Chondrocyte (in vitro differentiated cells): Measurements from ENCODE around the gene CRISPLD2. TPM values are rescaled to one million over a fixed set of nuclear protein-coding genes. Genes with fewer than 3 reads are reported as not detected.

ENCODE experiments used
- DNase-seq: peaks from one replicate; pipeline ENCODE4 v3.0.0; 2021; ENCODE audit warnings: mixed read lengths, low spot score
- H3K27ac Mint-ChIP-seq: one replicate; pipeline ENCODE4 v1.8.0; 2021; ENCODE audit warnings: mild to moderate bottlenecking, moderate library complexity, mixed read lengths; ENCODE audit not compliant: unreplicated experiment
- H3K27me3 Mint-ChIP-seq: 2 replicates; pipeline ENCODE4 v1.8.0; 2021; ENCODE audit warnings: low read depth, mixed read lengths
- H3K36me3 Mint-ChIP-seq: 2 replicates; pipeline ENCODE4 v1.8.0; 2021; ENCODE audit warnings: low read depth, mixed read lengths
- H3K4me1 Mint-ChIP-seq: 2 replicates; pipeline ENCODE4 v1.8.0; 2021; ENCODE audit warnings: low read depth, mild to moderate bottlenecking, mixed read lengths
- H3K4me3 Mint-ChIP-seq: one replicate; pipeline ENCODE4 v1.8.0; 2021; ENCODE audit warnings: mild to moderate bottlenecking, moderate library complexity, mixed read lengths; ENCODE audit not compliant: unreplicated experiment
- H3K9me3 Mint-ChIP-seq: 2 replicates; pipeline ENCODE4 v1.8.0; 2021; ENCODE audit warnings: low read depth, mixed read lengths
- CTCF ChIP-seq: fragments of 200-600 bp; sonication (generic); IDR thresholded peaks from 2 replicates; pipeline ENCODE4 v1.5.0; 2021; ENCODE audit warnings: antibody characterized with exemption, mild to moderate bottlenecking, moderate library complexity
- total RNA-seq: library from RNA; stranded (reverse); gene quantifications from 3 replicates; pipeline ENCODE4 v1.2.1, GENCODE V29; 2021

CRISPLD2 gene
- total RNA-seq, 1 donor from 2014 or later: 12.1 TPM

GRCh38 chr16:84891149-84891795 lies 71.5 kb downstream of the CRISPLD2 start:
- TF ChIP-seq CTCF: no peak
- peaks cover 4% of the 10 kb centered on the region for H3K27me3 Mint-ChIP-seq
- DNase-seq: no peak
- no peak overlapping the region for H3K27ac Mint-ChIP-seq
- H3K4me1 Mint-ChIP-seq: no peaks in the 10 kb centered on the region
- H3K9me3 Mint-ChIP-seq: peaks cover 6% of the 10 kb centered on the region
- H3K36me3 Mint-ChIP-seq: no peaks in the 10 kb centered on the region
- no peak overlapping the region for H3K4me3 Mint-ChIP-seq

GRCh38 chr16:84892097-84892496 lies 72.3 kb downstream of the CRISPLD2 start:
- Mint-ChIP-seq H3K9me3 (peaks cover 6% of the 10 kb centered on the region), H3K36me3 (no peaks in the 10 kb centered on the region), H3K4me3 (no peak overlapping the region), H3K4me1 (no peaks in the 10 kb centered on the region), H3K27ac (no peak overlapping the region), H3K27me3 (peaks cover 4% of the 10 kb centered on the region)
- no peak for TF ChIP-seq CTCF
- no peak for DNase-seq

GRCh38 chr16:84893467-84893848 lies 73.7 kb downstream of the CRISPLD2 start:
- no peak overlapping the region for H3K4me3 Mint-ChIP-seq
- no peaks in the 10 kb centered on the region for H3K4me1 Mint-ChIP-seq
- TF ChIP-seq CTCF: no peak
- peaks cover 6% of the 10 kb centered on the region for H3K9me3 Mint-ChIP-seq
- H3K36me3 Mint-ChIP-seq: no peaks in the 10 kb centered on the region
- DNase-seq: no peak
- H3K27me3 Mint-ChIP-seq: peaks cover 4% of the 10 kb centered on the region
- no peak overlapping the region for H3K27ac Mint-ChIP-seq

GRCh38 chr16:84893849-84894599 lies 74.2 kb downstream of the CRISPLD2 start:
- Mint-ChIP-seq H3K4me3 (no peak overlapping the region), H3K36me3 (no peaks in the 10 kb centered on the region), H3K27me3 (peaks cover 4% of the 10 kb centered on the region), H3K9me3 (peaks cover 6% of the 10 kb centered on the region), H3K4me1 (no peaks in the 10 kb centered on the region), H3K27ac (no peak overlapping the region)
- DNase-seq: no peak
- no peak for TF ChIP-seq CTCF

GRCh38 chr16:84895016-84895415 lies 75.2 kb downstream of the CRISPLD2 start:
- Mint-ChIP-seq H3K27ac (no peak overlapping the region), H3K27me3 (peaks cover 4% of the 10 kb centered on the region), H3K9me3 (peaks cover 6% of the 10 kb centered on the region), H3K36me3 (no peaks in the 10 kb centered on the region), H3K4me3 (no peak overlapping the region), H3K4me1 (no peaks in the 10 kb centered on the region)
- no peak for TF ChIP-seq CTCF
- no peak for DNase-seq
